Endodermal cell (in vitro differentiated cells): ENCODE results near the gene SPATA33. TPM values are rescaled to one million over a fixed set of nuclear protein-coding genes. Genes with fewer than 3 reads are reported as not detected.
"Not testable (repeated sequence)": the region's sequence is repeated elsewhere in the genome, so short reads cannot be mapped to it uniquely, and the experiment has no call there.

Experiments used
- DNase-seq: peaks from one replicate; pipeline ENCODE4 v3.0.0-alpha.2; 2017
- H3K27ac ChIP-seq: 2 replicates; pipeline ENCODE4 v1.5.1; 2013; ENCODE audit warnings: mild to moderate bottlenecking, low read depth, low read length, moderate library complexity
- H3K27me3 ChIP-seq: 2 replicates; pipeline ENCODE4 v1.6.1; 2013; ENCODE audit warnings: mild to moderate bottlenecking, low read length, moderate library complexity; ENCODE audit not compliant: insufficient read depth, control insufficient read depth, poor library complexity, severe bottlenecking
- H3K36me3 ChIP-seq: 2 replicates; pipeline ENCODE4 v1.7.0; 2013; ENCODE audit warnings: mild to moderate bottlenecking, low read length, moderate library complexity; ENCODE audit not compliant: control insufficient read depth, insufficient read depth
- H3K4me1 ChIP-seq: one replicate; pipeline ENCODE4 v1.7.0; 2013; ENCODE audit warnings: low read length; ENCODE audit not compliant: control insufficient read depth, insufficient read depth
- H3K4me3 ChIP-seq: 2 replicates; pipeline ENCODE4 v1.5.1; 2013; ENCODE audit warnings: mild to moderate bottlenecking, low read length, moderate library complexity
- H3K9ac ChIP-seq: 2 replicates; pipeline ENCODE4 v1.6.1; 2013; ENCODE audit warnings: mild to moderate bottlenecking, low read length, moderate library complexity; ENCODE audit not compliant: poor library complexity, severe bottlenecking; ENCODE audit errors: extremely low read depth
- H3K9me3 ChIP-seq: 2 replicates; pipeline ENCODE4 v1.6.1; 2013; ENCODE audit warnings: mild to moderate bottlenecking, low read length, moderate library complexity; ENCODE audit not compliant: control insufficient read depth
- H3K27ac Mint-ChIP-seq: 2 replicates; pipeline ENCODE4 v1.8.0; 2020; ENCODE audit warnings: mixed read lengths
- H3K27me3 Mint-ChIP-seq: 2 replicates; pipeline ENCODE4 v1.8.0; 2021; ENCODE audit warnings: mild to moderate bottlenecking, mixed read lengths; ENCODE audit not compliant: insufficient read depth
- H3K36me3 Mint-ChIP-seq: 2 replicates; pipeline ENCODE4 v1.8.0; 2020; ENCODE audit warnings: low read depth, mixed read lengths
- H3K4me1 Mint-ChIP-seq: 2 replicates; pipeline ENCODE4 v1.8.0; 2020; ENCODE audit warnings: mixed read lengths
- H3K4me3 Mint-ChIP-seq: 2 replicates; pipeline ENCODE4 v1.8.0; 2020; ENCODE audit warnings: mild to moderate bottlenecking, moderate library complexity, mixed read lengths
- H3K9me3 Mint-ChIP-seq: 2 replicates; pipeline ENCODE4 v1.8.0; 2020; ENCODE audit warnings: mild to moderate bottlenecking, mixed read lengths
- CTCF ChIP-seq: fragments of 200-600 bp; sonication (generic); conservative IDR thresholded peaks from 2 replicates; pipeline ENCODE4 v1.5.0; 2021; ENCODE audit warnings: antibody characterized with exemption, mild to moderate bottlenecking
- WGBS, 2 experiments: methylation state at CpG; one replicate each; pipeline versions ENCODE4 v1.1.5 to v1.1.7; 2013; ENCODE audit warnings: missing lambda C conversion rate in 2 of 2, mixed read lengths in 1 of 2; ENCODE audit not compliant: insufficient coverage in 1 of 2, insufficient read length in 1 of 2; 5-methylcytosine and 5-hydroxymethylcytosine counted together
- total RNA-seq, 2 donors: library from RNA; stranded (reverse); fragmentation: NEBNext Ultra II Directional in 1 of 2; extraction: Animal tissue kit (Norgen Biotek cat#: 25700) in 1 of 2; gene quantifications; 2 replicates in 1 of 2; 3 replicates in 1 of 2; pipeline ENCODE4 v1.2.1, GENCODE V29; 2021

The SPATA33 gene
- total RNA-seq, 2 donors from 2014 or later = 21.8 to 28.7 TPM

- TF ChIP-seq CTCF = no peak
- H3K4me3 Mint-ChIP-seq = no peak overlapping the region
- H3K4me3 ChIP-seq = no peak overlapping the region
- peaks cover 54% of the 10 kb centered on the region for H3K36me3 Mint-ChIP-seq
- no peaks in the 10 kb centered on the region for H3K27me3 ChIP-seq
- H3K36me3 ChIP-seq = peaks cover 45% of the 10 kb centered on the region
- no peaks in the 10 kb centered on the region for H3K27me3 Mint-ChIP-seq
- H3K4me1 ChIP-seq = no peaks in the 10 kb centered on the region
- H3K9me3 ChIP-seq = no peaks in the 10 kb centered on the region
- no peak for DNase-seq
- H3K27ac ChIP-seq = no peak overlapping the region
- no peaks in the 10 kb centered on the region for H3K9me3 Mint-ChIP-seq
- H3K27ac Mint-ChIP-seq = no peak overlapping the region
- H3K4me1 Mint-ChIP-seq = no peaks in the 10 kb centered on the region
- 94 to 97% methylated on average over 11 of the region's 11 CpGs for WGBS, 2 experiments
- H3K9ac ChIP-seq = no peak overlapping the region
Measured at GRCh38 chr16:89693289-89693731, 35.7 kb downstream of the SPATA33 start.

GRCh38 chr16:89693931-89694783 lies 36.5 kb downstream of the SPATA33 start:
- H3K4me3 Mint-ChIP-seq = no peak overlapping the region
- no peaks in the 10 kb centered on the region for H3K4me1 Mint-ChIP-seq
- H3K36me3 Mint-ChIP-seq = peaks cover 51% of the 10 kb centered on the region
- Histone ChIP-seq H3K4me1 (no peaks in the 10 kb centered on the region), H3K36me3 (peaks cover 46% of the 10 kb centered on the region), H3K27me3 (no peaks in the 10 kb centered on the region), H3K9ac (no peak overlapping the region), H3K27ac (no peak overlapping the region), H3K9me3 (no peaks in the 10 kb centered on the region), H3K4me3 (no peak overlapping the region)
- no peaks in the 10 kb centered on the region for H3K9me3 Mint-ChIP-seq
- no peaks in the 10 kb centered on the region for H3K27me3 Mint-ChIP-seq
- no peak for DNase-seq
- TF ChIP-seq CTCF = no peak
- WGBS, 2 experiments = 90 to 91% methylated on average over 30 to 32 of the region's 32 CpGs
- H3K27ac Mint-ChIP-seq = peak overlapping the region; percentile 70

- Mint-ChIP-seq H3K27ac (peak overlapping the region; percentile 21), H3K36me3 (peaks cover 51% of the 10 kb centered on the region)
- not testable (repeated sequence) for DNase-seq, H3K9me3 ChIP-seq, H3K9me3 Mint-ChIP-seq, H3K4me1 ChIP-seq, H3K4me1 Mint-ChIP-seq, H3K4me3 Mint-ChIP-seq, H3K9ac ChIP-seq, H3K27ac ChIP-seq, H3K27me3 ChIP-seq, H3K4me3 ChIP-seq, H3K27me3 Mint-ChIP-seq
- H3K36me3 ChIP-seq = peaks cover 45% of the 10 kb centered on the region
- WGBS, 2 experiments = 92 to 100% methylated on average over 4 to 23 of the region's 23 CpGs
Measured at GRCh38 chr16:89694784-89695085, 37.1 kb downstream of the SPATA33 start.
